ENCODE results near the gene CARS1.

CARS1 gene

GRCh38 chr11:3081386-3081751 lies 24.1 kb upstream of the CARS1 start:
- DNase-seq (ENCODE audit: low read depth), result no peak
- TF ChIP-seq CTCF (IDR thresholded peaks at IDR 0.05; ENCODE audit: low read depth, low read length, missing control alignments), result no peak
- H3K4me3 ChIP-seq (ENCODE audit: low read depth, low read length), result no peak overlapping the region

GRCh38 chr11:3080733-3081385 lies 23.6 kb upstream of the CARS1 start:
- no peak overlapping the region for H3K4me3 ChIP-seq (ENCODE audit: low read depth, low read length)
- no peak for DNase-seq (ENCODE audit: low read depth)
- no peak for TF ChIP-seq CTCF (IDR thresholded peaks at IDR 0.05; ENCODE audit: low read depth, low read length, missing control alignments)

DNA sequence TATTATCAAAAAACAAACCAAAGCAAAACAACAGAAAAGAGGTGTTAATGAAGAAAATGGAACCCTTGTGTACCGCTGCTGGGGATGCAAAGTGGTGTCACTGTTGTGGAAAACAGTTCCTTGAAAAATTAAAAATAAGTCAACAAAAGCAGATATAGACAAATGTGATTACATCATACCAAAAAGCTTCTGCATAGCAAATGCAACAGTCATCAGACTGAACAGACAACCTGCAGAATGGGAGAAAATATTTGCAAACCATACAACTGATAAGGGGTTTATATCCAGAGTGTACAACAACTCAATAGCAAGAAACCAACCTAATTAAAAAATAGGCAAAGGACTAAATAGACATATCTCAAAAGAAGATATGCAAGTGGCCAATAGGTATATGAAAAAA lies 22.9 kb upstream of the CARS1 start:
- no peak for DNase-seq (ENCODE audit: low read depth)
- H3K4me3 ChIP-seq (ENCODE audit: low read depth, low read length), result no peak overlapping the region
- no peak for TF ChIP-seq CTCF (IDR thresholded peaks at IDR 0.05; ENCODE audit: low read depth, low read length, missing control alignments)

DNA sequence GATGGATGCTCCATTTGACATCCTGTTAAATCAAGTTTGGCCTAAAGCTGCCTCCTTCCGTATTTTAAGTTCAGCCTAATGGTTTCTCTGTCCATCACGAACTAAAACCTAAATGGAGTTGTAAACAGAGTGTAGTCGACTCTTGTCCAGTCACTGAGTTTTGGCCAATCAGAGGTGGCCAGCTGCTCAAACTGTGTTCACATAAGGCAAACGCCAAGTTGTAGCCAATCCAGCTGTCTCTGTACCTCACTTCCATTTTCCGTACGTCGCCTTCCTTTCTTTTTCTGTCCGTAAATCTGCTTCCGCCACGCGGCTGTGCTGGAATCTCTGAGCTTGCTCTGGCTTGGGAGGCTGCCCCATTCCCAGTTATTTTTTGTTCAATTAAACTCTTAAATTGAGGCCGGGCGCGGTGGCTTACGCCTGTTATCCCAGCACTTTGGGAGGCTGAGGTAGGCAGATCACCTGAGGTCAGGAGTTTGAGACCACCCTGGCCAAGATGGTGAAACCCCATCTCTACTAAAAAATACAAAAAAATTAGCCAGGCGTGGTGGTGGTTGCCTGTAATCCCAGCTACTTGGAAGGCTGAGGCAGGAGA lies 20.7 kb upstream of the CARS1 start:
- DNase-seq (ENCODE audit: low read depth), result no peak
- TF ChIP-seq CTCF (IDR thresholded peaks at IDR 0.05; ENCODE audit: low read depth, low read length, missing control alignments), result no peak
- no peak overlapping the region for H3K4me3 ChIP-seq (ENCODE audit: low read depth, low read length)

- no peak overlapping the region for H3K4me3 ChIP-seq (ENCODE audit: low read depth, low read length)
- DNase-seq (ENCODE audit: low read depth), result no peak
- TF ChIP-seq CTCF (IDR thresholded peaks at IDR 0.05; ENCODE audit: low read depth, low read length, missing control alignments), result no peak
Measured at GRCh38 chr11:3077189-3077836, 20.1 kb upstream of the CARS1 start.

DNA sequence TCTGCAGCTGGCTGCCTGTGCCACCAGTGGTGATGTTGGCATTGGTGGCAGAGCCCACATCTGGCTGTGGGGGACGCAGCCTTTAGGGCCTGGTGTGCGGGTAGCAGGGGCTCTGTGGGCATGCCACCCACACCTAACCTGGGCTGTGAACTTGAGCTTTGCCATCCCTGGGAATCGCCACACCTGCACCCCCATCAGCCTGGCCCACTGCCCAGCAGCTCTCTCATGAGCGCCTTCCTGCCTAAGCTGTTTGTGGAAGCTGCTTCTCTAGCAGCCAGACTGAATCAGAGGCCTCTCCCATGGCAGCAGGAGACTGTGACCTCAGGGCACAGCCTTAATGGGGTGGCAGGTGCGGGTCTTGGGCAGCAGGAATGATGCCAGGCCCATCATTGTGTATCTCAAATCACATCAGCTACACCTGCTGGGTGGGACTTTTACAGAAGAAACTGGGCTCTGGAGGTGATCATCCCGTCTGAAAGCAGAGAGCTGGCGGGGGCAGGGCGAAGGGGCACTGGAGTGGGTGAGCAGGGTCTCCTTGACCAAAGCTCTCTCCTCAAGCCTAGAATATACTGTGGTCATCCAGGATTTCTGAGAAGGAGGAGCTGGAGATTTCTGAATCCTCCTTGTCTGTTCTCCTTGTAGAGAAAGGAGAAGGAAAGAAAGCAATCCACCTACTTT lies 17.8 kb upstream of the CARS1 start:
- no peak for DNase-seq (ENCODE audit: low read depth)
- H3K4me3 ChIP-seq (ENCODE audit: low read depth, low read length), result no peak overlapping the region
- no peak for TF ChIP-seq CTCF (IDR thresholded peaks at IDR 0.05; ENCODE audit: low read depth, low read length, missing control alignments)

Measured in GM12864 (cell line).